Mucosa of descending colon (tissue), 3 donors: Measurements from ENCODE around the gene LRRC4. TPM values are rescaled to one million over a fixed set of nuclear protein-coding genes. Genes with fewer than 3 reads are reported as not detected.

ENCODE experiments used
- ATAC-seq: fragments of 200-7000 bp; cut with Tn5 transposase; one replicate; pipeline ENCODE4 v1.9.1; 2020; ENCODE audit warnings: mild to moderate bottlenecking, moderate library complexity
- DNase-seq, 3 donors: peaks; one replicate each; pipeline ENCODE4 v3.0.0-alpha.2; 2020
- H3K36me3 ChIP-seq: fragments of 200-600 bp; one replicate; pipeline ENCODE4 v1.8.0; 2021; ENCODE audit warnings: low read depth, mild to moderate bottlenecking
- H3K4me1 ChIP-seq: fragments of 200-600 bp; one replicate; pipeline ENCODE4 v1.8.0; 2021; ENCODE audit warnings: low read depth, mild to moderate bottlenecking
- H3K4me3 ChIP-seq: fragments of 200-600 bp; one replicate; pipeline ENCODE4 v1.8.0; 2021; ENCODE audit warnings: mild to moderate bottlenecking
- H3K9me3 ChIP-seq: fragments of 200-600 bp; one replicate; pipeline ENCODE4 v1.8.0; 2021; ENCODE audit warnings: mild to moderate bottlenecking
- CTCF ChIP-seq: fragments of 200-600 bp; IDR thresholded peaks from one replicate; pipeline ENCODE4 v1.8.0; 2022; ENCODE audit warnings: antibody characterized with exemption, mild to moderate bottlenecking
- intact Hi-C, 2 donors: fragments of 100-400 bp; cut with DNase I in 1 of 2; cut with micrococcal nuclease in 1 of 2; formaldehyde crosslinking; loops; one replicate each; pipeline versions ENCODE4 v1.11.0 to v1.11.1; 2022; cut with DNase I, micrococcal nuclease
- total RNA-seq, 3 donors: library from RNA; stranded (reverse); fragmentation: NEBNext Ultra II Directional in 2 of 3; extraction: Animal tissue kit (Norgen Biotek cat#: 25700) in 2 of 3; gene quantifications; one replicate each; pipeline versions ENCODE4 v1.2.1 to v1.2.4, GENCODE V29; 2021 to 2023
- donor health status: DM: no; HTN: no; CAD: no; lungs with moderate emphysema.
- donor health status: DM: no; HTN: no; CAD: no.
- donor health status: DM: no; HTN: yes; CAD: no.

The LRRC4 gene
- total RNA-seq, 3 donors from 2014 or later, result 0.26 to 7.6 (median 1.1) TPM

GRCh38 chr7:128025380-128025779 is 5.9 kb downstream of the LRRC4 start:
- DNase-seq (no peak), ATAC-seq (no peak)
- intact Hi-C loops, result no loop called here
- Histone ChIP-seq H3K9me3 (no peaks in the 10 kb centered on the region), H3K4me3 (no peak overlapping the region), H3K36me3 (no peaks in the 10 kb centered on the region), H3K4me1 (peaks cover 6% of the 10 kb centered on the region)
- no peak for TF ChIP-seq CTCF

DNA sequence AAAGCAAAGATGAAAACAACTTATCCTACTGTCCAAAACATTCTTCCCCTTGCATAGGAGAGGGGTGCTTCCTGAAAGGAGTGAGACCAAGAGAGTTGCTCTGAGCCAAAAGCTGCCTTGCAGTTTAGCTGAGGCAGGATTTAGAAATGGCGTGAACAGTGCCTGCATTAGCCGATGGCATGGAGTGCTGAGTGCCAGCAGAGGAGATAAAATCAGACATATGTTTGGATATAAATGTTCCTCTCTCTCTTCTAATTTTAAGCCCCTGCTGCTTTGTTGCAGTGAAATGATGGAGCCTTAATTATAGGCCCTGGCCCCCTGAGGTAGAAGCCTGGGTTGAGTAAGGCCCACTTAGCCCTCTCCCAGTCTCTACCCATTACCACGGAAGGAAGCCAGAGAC is 7.1 kb downstream of the LRRC4 start:
- Histone ChIP-seq H3K9me3 (no peaks in the 10 kb centered on the region), H3K36me3 (no peaks in the 10 kb centered on the region), H3K4me3 (no peak overlapping the region), H3K4me1 (peaks cover 5% of the 10 kb centered on the region)
- intact Hi-C loops, result no loop called here
- no peak for DNase-seq
- ATAC-seq, result no peak
- no peak for TF ChIP-seq CTCF

GRCh38 chr7:128022631-128023532 is 8.4 kb downstream of the LRRC4 start:
- no peak for ATAC-seq
- no peak for DNase-seq
- Histone ChIP-seq H3K4me1 (peaks cover 5% of the 10 kb centered on the region), H3K36me3 (no peaks in the 10 kb centered on the region), H3K9me3 (no peaks in the 10 kb centered on the region), H3K4me3 (no peak overlapping the region)
- no peak for TF ChIP-seq CTCF
- intact Hi-C loops, result no loop called here

DNA sequence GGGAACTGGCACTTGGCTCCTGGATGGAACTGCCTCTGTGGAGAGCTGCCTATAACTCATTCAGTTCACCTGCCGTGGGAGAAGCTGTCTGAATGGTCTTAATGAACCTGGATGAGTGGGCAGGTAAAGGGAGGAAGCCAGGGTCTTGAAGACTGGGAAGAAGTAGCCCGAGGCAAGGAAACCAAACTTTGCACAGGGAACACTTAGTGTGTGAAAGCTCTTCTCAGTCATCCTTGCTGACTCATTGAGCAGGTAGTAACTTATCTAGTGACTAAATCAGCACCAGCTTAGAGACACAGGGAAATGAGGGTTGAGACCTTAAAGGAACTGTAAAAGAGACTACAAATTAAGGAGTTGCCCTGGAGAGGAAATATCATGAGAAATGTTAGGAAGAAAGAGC is 9.9 kb downstream of the LRRC4 start:
- no peak for TF ChIP-seq CTCF

DNA sequence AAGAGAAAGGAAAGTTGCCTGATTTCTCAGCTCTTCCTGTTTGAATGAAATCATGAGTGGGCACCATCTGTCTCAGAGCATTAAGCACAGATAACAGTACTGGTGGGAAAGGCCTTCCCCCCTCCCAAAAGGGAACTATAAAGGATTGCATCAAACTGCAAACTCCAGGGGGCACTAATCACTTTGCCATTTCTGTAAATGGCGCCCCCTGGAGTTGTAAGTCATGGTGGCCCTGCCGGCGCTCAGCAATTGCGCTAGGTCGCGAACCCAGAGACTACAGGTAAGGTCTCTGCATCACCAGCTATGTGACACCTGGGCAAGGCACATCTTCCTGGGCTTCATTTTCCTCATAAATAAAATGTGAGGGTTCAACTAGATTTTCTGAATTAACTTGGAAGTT is 11.1 kb downstream of the LRRC4 start:
- no peaks in the 10 kb centered on the region for H3K36me3 ChIP-seq
- intact Hi-C loops, result no loop called here
- no peak for ATAC-seq
- DNase-seq, result no peak
- H3K9me3 ChIP-seq, result no peaks in the 10 kb centered on the region
- TF ChIP-seq CTCF, result no peak
- no peaks in the 10 kb centered on the region for H3K4me1 ChIP-seq
- H3K4me3 ChIP-seq, result no peak overlapping the region

More for the DNA sequence above, 9.9 kb downstream of the LRRC4 start:
- peak; percentile 27 for ATAC-seq
- H3K4me3 ChIP-seq, result no peak overlapping the region
- no peaks in the 10 kb centered on the region for H3K36me3 ChIP-seq
- no peak for DNase-seq
- intact Hi-C loops, result no loop called here
- no peaks in the 10 kb centered on the region for H3K4me1 ChIP-seq
- no peaks in the 10 kb centered on the region for H3K9me3 ChIP-seq
